ENCODE data around the gene GATM. TPM values are rescaled to one million over a fixed set of nuclear protein-coding genes. Genes with fewer than 3 reads are reported as not detected.

Gene GATM
- total RNA-seq, 4 donors from 2014 or later, result 159 to 195 (median 172) TPM

- H3K36me3 ChIP-seq, result no peaks in the 10 kb centered on the region
- WGBS, result 39% methylated on average over 3 of the region's 3 CpGs
- H3K27ac ChIP-seq, result no peak overlapping the region
- H3K27me3 ChIP-seq, result no peaks in the 10 kb centered on the region
- no peaks in the 10 kb centered on the region for H3K4me1 ChIP-seq
- H3K4me3 ChIP-seq, result no peak overlapping the region
- no peaks in the 10 kb centered on the region for H3K9me3 ChIP-seq
- TF ChIP-seq EP300 (IDR thresholded peaks at IDR 0.05) (no peak), POLR2AphosphoS5 (IDR thresholded peaks at IDR 0.05) (no peak), POLR2A (IDR thresholded peaks at IDR 0.05) (no peak)
- TF ChIP-seq, protein P1, sequence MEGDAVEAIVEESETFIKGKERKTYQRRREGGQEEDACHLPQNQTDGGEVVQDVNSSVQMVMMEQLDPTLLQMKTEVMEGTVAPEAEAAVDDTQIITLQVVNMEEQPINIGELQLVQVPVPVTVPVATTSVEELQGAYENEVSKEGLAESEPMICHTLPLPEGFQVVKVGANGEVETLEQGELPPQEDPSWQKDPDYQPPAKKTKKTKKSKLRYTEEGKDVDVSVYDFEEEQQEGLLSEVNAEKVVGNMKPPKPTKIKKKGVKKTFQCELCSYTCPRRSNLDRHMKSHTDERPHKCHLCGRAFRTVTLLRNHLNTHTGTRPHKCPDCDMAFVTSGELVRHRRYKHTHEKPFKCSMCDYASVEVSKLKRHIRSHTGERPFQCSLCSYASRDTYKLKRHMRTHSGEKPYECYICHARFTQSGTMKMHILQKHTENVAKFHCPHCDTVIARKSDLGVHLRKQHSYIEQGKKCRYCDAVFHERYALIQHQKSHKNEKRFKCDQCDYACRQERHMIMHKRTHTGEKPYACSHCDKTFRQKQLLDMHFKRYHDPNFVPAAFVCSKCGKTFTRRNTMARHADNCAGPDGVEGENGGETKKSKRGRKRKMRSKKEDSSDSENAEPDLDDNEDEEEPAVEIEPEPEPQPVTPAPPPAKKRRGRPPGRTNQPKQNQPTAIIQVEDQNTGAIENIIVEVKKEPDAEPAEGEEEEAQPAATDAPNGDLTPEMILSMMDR (IDR thresholded peaks at IDR 0.05), result no peak
- DNase-seq (ENCODE audit: low spot score in 2 of 2), result no peak
Observed at GRCh38 chr15:45346381-45346780, 32.0 kb downstream of the GATM start.

- no peaks in the 10 kb centered on the region for H3K9me3 ChIP-seq
- H3K27ac ChIP-seq, result no peak overlapping the region
- no peak for TF ChIP-seq POLR2A (IDR thresholded peaks at IDR 0.05)
- TF ChIP-seq, protein P1 (IDR thresholded peaks at IDR 0.05), result no peak
- no peak for TF ChIP-seq POLR2AphosphoS5 (IDR thresholded peaks at IDR 0.05)
- no peak for DNase-seq (ENCODE audit: low spot score in 2 of 2)
- H3K4me1 ChIP-seq, result no peaks in the 10 kb centered on the region
- 84% methylated on average over 2 of the region's 2 CpGs for WGBS
- no peak overlapping the region for H3K4me3 ChIP-seq
- no peaks in the 10 kb centered on the region for H3K27me3 ChIP-seq
- H3K36me3 ChIP-seq, result no peaks in the 10 kb centered on the region
Observed at GRCh38 chr15:45343258-45343860, 35.0 kb downstream of the GATM start.

GRCh38 chr15:45341790-45342189, 36.6 kb downstream of the GATM start:
- TF ChIP-seq POLR2A (IDR thresholded peaks at IDR 0.05) (no peak), POLR2AphosphoS5 (IDR thresholded peaks at IDR 0.05) (no peak), EP300 (IDR thresholded peaks at IDR 0.05) (no peak)
- TF ChIP-seq, protein P1 (IDR thresholded peaks at IDR 0.05), result no peak
- no peaks in the 10 kb centered on the region for H3K27me3 ChIP-seq
- H3K4me1 ChIP-seq, result no peaks in the 10 kb centered on the region
- no peaks in the 10 kb centered on the region for H3K36me3 ChIP-seq
- no peak for DNase-seq (ENCODE audit: low spot score in 2 of 2)
- no peak overlapping the region for H3K4me3 ChIP-seq
- WGBS, result 72% methylated on average over 4 of the region's 4 CpGs
- no peak overlapping the region for H3K27ac ChIP-seq
- no peaks in the 10 kb centered on the region for H3K9me3 ChIP-seq

GRCh38 chr15:45340429-45340828, 37.9 kb downstream of the GATM start:
- no peak for DNase-seq (ENCODE audit: low spot score in 2 of 2)
- Histone ChIP-seq H3K9me3 (no peaks in the 10 kb centered on the region), H3K4me3 (no peak overlapping the region), H3K4me1 (no peaks in the 10 kb centered on the region), H3K27ac (no peak overlapping the region), H3K36me3 (no peaks in the 10 kb centered on the region), H3K27me3 (no peaks in the 10 kb centered on the region)
- no peak for TF ChIP-seq POLR2A (IDR thresholded peaks at IDR 0.05)
- no peak for TF ChIP-seq EP300 (IDR thresholded peaks at IDR 0.05)
- no peak for TF ChIP-seq POLR2AphosphoS5 (IDR thresholded peaks at IDR 0.05)
- TF ChIP-seq, protein P1 (IDR thresholded peaks at IDR 0.05), result no peak
- 88% methylated on average over 3 of the region's 3 CpGs for WGBS

GRCh38 chr15:45338417-45338816, 39.9 kb downstream of the GATM start:
- Histone ChIP-seq H3K36me3 (no peaks in the 10 kb centered on the region), H3K4me3 (no peak overlapping the region), H3K9me3 (no peaks in the 10 kb centered on the region), H3K27ac (no peak overlapping the region), H3K4me1 (no peaks in the 10 kb centered on the region), H3K27me3 (no peaks in the 10 kb centered on the region)
- 82% methylated on average over 3 of the region's 3 CpGs for WGBS
- TF ChIP-seq POLR2A (IDR thresholded peaks at IDR 0.05) (no peak), EP300 (IDR thresholded peaks at IDR 0.05) (no peak), POLR2AphosphoS5 (IDR thresholded peaks at IDR 0.05) (no peak)
- TF ChIP-seq, protein P1 (IDR thresholded peaks at IDR 0.05), result no peak
- DNase-seq (ENCODE audit: low spot score in 2 of 2), result no peak

All from suprapubic skin (tissue), 4 donors.